HG03571 (cell line): ENCODE data around the gene SV2B.

Experiments used
- ATAC-seq: cut with Tn5 transposase; IDR thresholded peaks from one replicate; pipeline ENCODE4 v1.9.1; 2021; ENCODE audit not compliant: unreplicated experiment

SV2B gene

GRCh38 chr15:91136386-91136923, 36.4 kb downstream of the SV2B start:
- no peak for ATAC-seq

- ATAC-seq, result no peak
Measured at GRCh38 chr15:91140601-91141000, 40.5 kb downstream of the SV2B start.

- ATAC-seq, result no peak
Measured at GRCh38 chr15:91141097-91141496, 41.0 kb downstream of the SV2B start.

- ATAC-seq, result no peak
Measured at GRCh38 chr15:91142106-91142744, 42.2 kb downstream of the SV2B start.

- ATAC-seq, result no peak
Measured at GRCh38 chr15:91142946-91143345, 42.9 kb downstream of the SV2B start.

- ATAC-seq, result no peak
Measured at GRCh38 chr15:91146728-91147127, 46.7 kb downstream of the SV2B start.

GRCh38 chr15:91148243-91148642, 48.2 kb downstream of the SV2B start:
- no peak for ATAC-seq

GRCh38 chr15:91150502-91151160, 50.6 kb downstream of the SV2B start:
- ATAC-seq, result no peak

- no peak for ATAC-seq
Measured at GRCh38 chr15:91151781-91152563, 51.9 kb downstream of the SV2B start.

- ATAC-seq, result no peak
Measured at GRCh38 chr15:91152896-91153581, 53.0 kb downstream of the SV2B start.

GRCh38 chr15:91153954-91154353, 53.9 kb downstream of the SV2B start:
- ATAC-seq, result no peak

GRCh38 chr15:91156175-91156726, 56.2 kb downstream of the SV2B start:
- no peak for ATAC-seq

- no peak for ATAC-seq
Measured at GRCh38 chr15:91158415-91159394, 58.6 kb downstream of the SV2B start.

- ATAC-seq, result no peak
Measured at GRCh38 chr15:91165850-91166249, 65.8 kb downstream of the SV2B start.

- no peak for ATAC-seq
Measured at GRCh38 chr15:91168457-91168856, 68.4 kb downstream of the SV2B start.

- no peak for ATAC-seq
Measured at GRCh38 chr15:91171334-91171733, 71.3 kb downstream of the SV2B start.

GRCh38 chr15:91182101-91182500, 82.0 kb downstream of the SV2B start:
- ATAC-seq, result no peak

GRCh38 chr15:91183596-91183995, 83.5 kb downstream of the SV2B start:
- ATAC-seq, result no peak

GRCh38 chr15:91184441-91184840, 84.4 kb downstream of the SV2B start:
- ATAC-seq, result no peak
